Sigmoid colon (tissue), 4 donors: ENCODE measurements around the gene JAZF1.

Experiments used
- EP300 ChIP-seq, 4 donors: sonication (generic); formaldehyde crosslinking; IDR thresholded peaks; one replicate each; pipeline ENCODE4 v1.6.1; 2017; ENCODE audit warnings: antibody characterized with exemption in 4 of 4
- POLR2A ChIP-seq, 2 donors: fragments of 450-650 bp; IDR thresholded peaks; one replicate each; pipeline ENCODE4 v1.6.1; 2016; ENCODE audit warnings: antibody characterized with exemption in 2 of 2, mild to moderate bottlenecking in 2 of 2, moderate library complexity in 2 of 2
- TF ChIP-seq, protein P1 (sequence below), 4 experiments: fragments of 450-650 bp in 3 of 4; fragments of 200-600 bp in 1 of 4; IDR thresholded peaks; one replicate each; pipeline ENCODE4 v1.5.1; 2016 to 2019; ENCODE audit warnings: antibody characterized with exemption in 4 of 4, mild to moderate bottlenecking in 3 of 4, moderate library complexity in 2 of 4

DNA sequence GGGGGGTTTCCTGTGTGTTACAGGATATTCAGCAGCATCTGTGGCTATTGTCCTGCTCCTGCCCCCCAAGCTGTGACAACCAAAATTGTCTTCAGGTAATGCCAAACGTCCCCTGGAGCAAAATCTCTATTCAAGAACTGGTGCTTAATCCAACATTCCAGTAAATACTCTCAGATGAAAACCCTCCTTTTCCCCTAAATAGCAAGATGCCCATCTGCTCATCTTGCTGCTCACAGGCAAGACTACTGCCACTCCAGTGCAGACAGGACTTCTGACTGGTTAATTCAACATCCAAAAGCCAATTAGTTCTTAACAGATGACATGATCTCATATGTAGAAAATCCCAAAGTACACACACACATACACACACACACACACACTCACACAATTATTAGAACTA, 20.5 kb upstream of the JAZF1 start:
- no peak for TF ChIP-seq POLR2A (IDR thresholded peaks at IDR 0.05)
- TF ChIP-seq, protein P1, sequence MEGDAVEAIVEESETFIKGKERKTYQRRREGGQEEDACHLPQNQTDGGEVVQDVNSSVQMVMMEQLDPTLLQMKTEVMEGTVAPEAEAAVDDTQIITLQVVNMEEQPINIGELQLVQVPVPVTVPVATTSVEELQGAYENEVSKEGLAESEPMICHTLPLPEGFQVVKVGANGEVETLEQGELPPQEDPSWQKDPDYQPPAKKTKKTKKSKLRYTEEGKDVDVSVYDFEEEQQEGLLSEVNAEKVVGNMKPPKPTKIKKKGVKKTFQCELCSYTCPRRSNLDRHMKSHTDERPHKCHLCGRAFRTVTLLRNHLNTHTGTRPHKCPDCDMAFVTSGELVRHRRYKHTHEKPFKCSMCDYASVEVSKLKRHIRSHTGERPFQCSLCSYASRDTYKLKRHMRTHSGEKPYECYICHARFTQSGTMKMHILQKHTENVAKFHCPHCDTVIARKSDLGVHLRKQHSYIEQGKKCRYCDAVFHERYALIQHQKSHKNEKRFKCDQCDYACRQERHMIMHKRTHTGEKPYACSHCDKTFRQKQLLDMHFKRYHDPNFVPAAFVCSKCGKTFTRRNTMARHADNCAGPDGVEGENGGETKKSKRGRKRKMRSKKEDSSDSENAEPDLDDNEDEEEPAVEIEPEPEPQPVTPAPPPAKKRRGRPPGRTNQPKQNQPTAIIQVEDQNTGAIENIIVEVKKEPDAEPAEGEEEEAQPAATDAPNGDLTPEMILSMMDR (IDR thresholded peaks at IDR 0.05), result no peak
- no peak for TF ChIP-seq EP300 (IDR thresholded peaks at IDR 0.05)
